OCI-LY1 (cell line): ENCODE data around the gene FBN1.

Source experiments
- H2AFZ ChIP-seq: fragments of 200-600 bp; sonication (generic), shearing (Covaris generic); 2 replicates; pipeline ENCODE4 v1.6.0; 2014; ENCODE audit warnings: antibody characterized with exemption, mild to moderate bottlenecking, low read length
- H3F3A ChIP-seq: fragments of 200-600 bp; sonication (generic), shearing (Covaris generic); 2 replicates; pipeline ENCODE4 v1.6.0; 2014; ENCODE audit warnings: mild to moderate bottlenecking, antibody characterized with exemption, low read length, moderate library complexity; ENCODE audit not compliant: insufficient read depth
- H3K27ac ChIP-seq: fragments of 200-600 bp; sonication (generic); 2 replicates; pipeline ENCODE4 v1.5.1; 2014; ENCODE audit warnings: low read length, mixed run types, mild to moderate bottlenecking, low read depth; ENCODE audit not compliant: poor library complexity, severe bottlenecking
- H3K27me3 ChIP-seq: fragments of 200-600 bp; sonication (generic); 2 replicates; pipeline ENCODE4 v1.6.0; 2014; ENCODE audit warnings: antibody characterized with exemption, mild to moderate bottlenecking, low read length, moderate library complexity; ENCODE audit not compliant: insufficient read depth
- H3K36me3 ChIP-seq: fragments of 200-600 bp; sonication (generic); 2 replicates; pipeline ENCODE4 v1.6.1; 2014; ENCODE audit warnings: mild to moderate bottlenecking, antibody characterized with exemption, low read length, moderate library complexity, mixed read lengths; ENCODE audit not compliant: insufficient read depth
- H3K4me1 ChIP-seq: fragments of 200-600 bp; sonication (generic); 2 replicates; pipeline ENCODE4 v1.5.1; 2014; ENCODE audit warnings: mild to moderate bottlenecking, low read length, moderate library complexity; ENCODE audit not compliant: insufficient read depth, severe bottlenecking
- H3K4me2 ChIP-seq: fragments of 200-600 bp; sonication (generic), shearing (Covaris generic); 2 replicates; pipeline ENCODE4 v1.6.1; 2014; ENCODE audit warnings: low read length
- H3K4me3 ChIP-seq: fragments of 200-600 bp; sonication (generic); 2 replicates; pipeline ENCODE4 v1.5.1; 2014; ENCODE audit warnings: low read length, low read depth, mild to moderate bottlenecking, mixed read lengths; ENCODE audit not compliant: poor library complexity, severe bottlenecking
- H3K79me2 ChIP-seq: fragments of 200-600 bp; shearing (Covaris generic); 2 replicates; pipeline ENCODE4 v1.6.1; 2016; ENCODE audit warnings: mixed run types, low read length, mixed read lengths; ENCODE audit not compliant: insufficient read depth
- H3K9ac ChIP-seq: fragments of 200-600 bp; sonication (generic), shearing (Covaris generic); 2 replicates; pipeline ENCODE4 v1.6.1; 2014; ENCODE audit warnings: mild to moderate bottlenecking, low read length, mixed read lengths
- H3K9me2 ChIP-seq: fragments of 200-600 bp; sonication (generic), shearing (Covaris generic); 2 replicates; pipeline ENCODE4 v1.6.1; 2014; ENCODE audit warnings: low read depth, mild to moderate bottlenecking, low read length, mixed read lengths
- H3K9me3 ChIP-seq: fragments of 200-600 bp; shearing (Covaris generic); 2 replicates; pipeline ENCODE4 v1.6.1; 2014; ENCODE audit warnings: low read length, mixed read lengths
- H4K20me1 ChIP-seq: fragments of 200-600 bp; sonication (generic), shearing (Covaris generic); 2 replicates; pipeline ENCODE4 v1.6.0; 2016; ENCODE audit warnings: mild to moderate bottlenecking, low read length; ENCODE audit not compliant: insufficient read depth
- CTCF ChIP-seq: fragments of 200-600 bp; sonication (generic), shearing (Covaris generic); IDR thresholded peaks from 2 replicates; pipeline ENCODE4 v1.5.1; 2017; ENCODE audit warnings: mild to moderate bottlenecking, antibody characterized with exemption, low read length, moderate library complexity, mixed read lengths
- EZH2 ChIP-seq: fragments of 200-600 bp; sonication (generic), shearing (Covaris generic); IDR thresholded peaks from 2 replicates; pipeline ENCODE4 v1.8.0; 2017; ENCODE audit warnings: borderline replicate concordance, mixed run types, mild to moderate bottlenecking, antibody characterized with exemption, low read length, moderate library complexity, mixed read lengths

Gene FBN1

GRCh38 chr15:48470096-48470495 lies 175.4 kb downstream of the FBN1 start:
- H3K27ac ChIP-seq = no peak overlapping the region

GRCh38 chr15:48469681-48470080 lies 175.8 kb downstream of the FBN1 start:
- Histone ChIP-seq H4K20me1 (no peaks in the 10 kb centered on the region), H3K4me2 (no peak overlapping the region), H3K36me3 (no peaks in the 10 kb centered on the region), H3K27ac (no peak overlapping the region), H3K79me2 (no peaks in the 10 kb centered on the region), H3K9me3 (no peaks in the 10 kb centered on the region), H3K27me3 (no peaks in the 10 kb centered on the region), H3K9ac (no peak overlapping the region), H3K4me1 (no peaks in the 10 kb centered on the region), H3F3A (no peaks in the 10 kb centered on the region), H3K9me2 (no peaks in the 10 kb centered on the region), H3K4me3 (no peak overlapping the region), H2AFZ (no peak overlapping the region)
- no peak for TF ChIP-seq EZH2
- no peak for TF ChIP-seq CTCF

More at GRCh38 chr15:48470096-48470495, 175.4 kb downstream of the FBN1 start:
- Histone ChIP-seq H3K79me2 (no peaks in the 10 kb centered on the region), H3K4me3 (no peak overlapping the region), H3K36me3 (no peaks in the 10 kb centered on the region), H3K9ac (no peak overlapping the region), H2AFZ (no peak overlapping the region), H3K9me3 (no peaks in the 10 kb centered on the region), H3F3A (no peaks in the 10 kb centered on the region), H4K20me1 (no peaks in the 10 kb centered on the region), H3K27me3 (no peaks in the 10 kb centered on the region), H3K9me2 (no peaks in the 10 kb centered on the region), H3K4me1 (no peaks in the 10 kb centered on the region), H3K4me2 (no peak overlapping the region)
- no peak for TF ChIP-seq EZH2
- TF ChIP-seq CTCF = no peak

- no peaks in the 10 kb centered on the region for H3K9me3 ChIP-seq
- TF ChIP-seq EZH2 = no peak
- TF ChIP-seq CTCF = no peak
- H3K27me3 ChIP-seq = no peaks in the 10 kb centered on the region
- H3K4me3 ChIP-seq = no peak overlapping the region
- H3F3A ChIP-seq = no peaks in the 10 kb centered on the region
- no peak overlapping the region for H2AFZ ChIP-seq
- H3K36me3 ChIP-seq = no peaks in the 10 kb centered on the region
- H3K4me2 ChIP-seq = no peak overlapping the region
- no peaks in the 10 kb centered on the region for H3K4me1 ChIP-seq
- H3K9ac ChIP-seq = no peak overlapping the region
- no peaks in the 10 kb centered on the region for H4K20me1 ChIP-seq
- H3K79me2 ChIP-seq = no peaks in the 10 kb centered on the region
- H3K27ac ChIP-seq = no peak overlapping the region
- no peaks in the 10 kb centered on the region for H3K9me2 ChIP-seq
Observed at GRCh38 chr15:48469271-48469670, 176.2 kb downstream of the FBN1 start.
